ENCODE data around the gene HOOK2.
"Not testable (repeated sequence)": the region's sequence is repeated elsewhere in the genome, so short reads cannot be mapped to it uniquely, and the experiment has no call there.

DNA sequence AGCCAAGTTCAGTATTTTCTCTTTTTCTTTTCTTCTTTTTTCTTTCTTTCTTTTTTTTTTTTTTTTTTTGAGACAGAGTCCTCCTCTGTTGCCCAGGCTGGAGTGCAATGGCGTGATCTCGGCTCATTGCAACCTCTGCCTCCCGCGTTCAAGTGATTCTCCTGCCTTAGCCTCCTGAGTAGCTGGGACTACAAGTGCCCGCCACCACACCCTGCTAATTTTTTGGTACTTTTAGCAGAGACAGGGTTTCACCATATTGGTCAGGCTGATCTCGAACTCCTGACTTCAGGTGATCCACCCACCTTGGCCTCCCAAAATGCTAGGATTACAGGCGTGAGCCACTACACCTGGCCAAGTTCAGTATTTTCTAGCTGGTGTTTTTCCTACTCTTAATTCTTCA is 22.3 kb upstream of the HOOK2 start:
- TF ChIP-seq POLR2AphosphoS5 (IDR thresholded peaks at IDR 0.05; ENCODE audit: borderline replicate concordance, low read depth, low read length); EZH2 (IDR thresholded peaks at IDR 0.05): not testable (repeated sequence)
